Astrocyte (in vitro differentiated cells and primary cell): ENCODE data around the gene VAV2. TPM values are rescaled to one million over a fixed set of nuclear protein-coding genes. Genes with fewer than 3 reads are reported as not detected.
A peak's percentile ranks its signal among the peaks of the same experiment; 100 is the strongest.

Source experiments
- DNase-seq: peaks from one replicate; pipeline ENCODE4 v3.0.0-alpha.2; 2010; ENCODE audit warnings: low read depth
- FAIRE-seq: peaks from 2 replicates; lab custom pipeline; 2011; peaks lifted over from hg19 to GRCh38; lab: Jason Lieb, UNC
- H2AFZ ChIP-seq: 2 replicates; pipeline ENCODE4 v1.6.0; 2012; ENCODE audit warnings: low read depth, low read length, inconsistent platforms
- H3K27ac ChIP-seq: 2 replicates; pipeline ENCODE4 v1.5.1; 2011; ENCODE audit warnings: low read depth, low read length, inconsistent platforms
- H3K27me3 ChIP-seq: 2 replicates; pipeline ENCODE4 v1.6.0; 2011; ENCODE audit warnings: low read length, inconsistent platforms; ENCODE audit not compliant: insufficient read depth
- H3K36me3 ChIP-seq: 2 replicates; pipeline ENCODE4 v1.5.1; 2011; ENCODE audit warnings: low read length, inconsistent platforms; ENCODE audit not compliant: insufficient read depth
- H3K4me1 ChIP-seq: 2 replicates; pipeline ENCODE4 v1.5.1; 2011; ENCODE audit warnings: low read length, inconsistent platforms; ENCODE audit not compliant: insufficient read depth
- H3K4me2 ChIP-seq: 2 replicates; pipeline ENCODE4 v1.6.0; 2012; ENCODE audit warnings: low read length, inconsistent platforms
- H3K4me3 ChIP-seq: 2 replicates; pipeline ENCODE4 v1.5.1; 2011; ENCODE audit warnings: low read depth, mild to moderate bottlenecking, low read length, inconsistent platforms; ENCODE audit not compliant: insufficient read depth
- H3K79me2 ChIP-seq: 2 replicates; pipeline ENCODE4 v1.6.0; 2012; ENCODE audit warnings: mild to moderate bottlenecking, low read length, inconsistent platforms; ENCODE audit not compliant: insufficient read depth
- H3K9ac ChIP-seq: 2 replicates; pipeline ENCODE4 v1.6.0; 2012; ENCODE audit warnings: mild to moderate bottlenecking, low read length, inconsistent platforms
- H3K9me3 ChIP-seq: 2 replicates; pipeline ENCODE4 v1.5.1; 2012; ENCODE audit warnings: low read depth, mild to moderate bottlenecking, low read length, inconsistent platforms; ENCODE audit not compliant: insufficient read depth
- H4K20me1 ChIP-seq: 2 replicates; pipeline ENCODE4 v1.6.0; 2012; ENCODE audit warnings: low read length, inconsistent platforms; ENCODE audit not compliant: insufficient read depth
- H3K27ac Mint-ChIP-seq: one replicate; pipeline ENCODE4 v1.8.0; 2021; ENCODE audit warnings: mild to moderate bottlenecking, mixed read lengths; ENCODE audit not compliant: unreplicated experiment
- H3K27me3 Mint-ChIP-seq: one replicate; pipeline ENCODE4 v1.8.0; 2021; ENCODE audit warnings: low read depth, mixed read lengths; ENCODE audit not compliant: unreplicated experiment
- H3K36me3 Mint-ChIP-seq: one replicate; pipeline ENCODE4 v1.8.0; 2021; ENCODE audit warnings: low read depth, mixed read lengths; ENCODE audit not compliant: unreplicated experiment
- H3K4me1 Mint-ChIP-seq: one replicate; pipeline ENCODE4 v1.8.0; 2021; ENCODE audit warnings: low read depth, mixed read lengths; ENCODE audit not compliant: unreplicated experiment
- H3K4me3 Mint-ChIP-seq: one replicate; pipeline ENCODE4 v1.8.0; 2021; ENCODE audit warnings: mild to moderate bottlenecking, moderate library complexity, mixed read lengths; ENCODE audit not compliant: unreplicated experiment
- H3K9me3 Mint-ChIP-seq: one replicate; pipeline ENCODE4 v1.8.0; 2021; ENCODE audit warnings: mild to moderate bottlenecking, mixed read lengths; ENCODE audit not compliant: unreplicated experiment
- CTCF ChIP-seq: IDR thresholded peaks from 2 replicates; pipeline ENCODE4 v1.5.1; 2011; ENCODE audit warnings: low read depth, mild to moderate bottlenecking, inconsistent platforms, low read length, moderate library complexity; ENCODE audit not compliant: insufficient read depth
- EZH2 ChIP-seq: IDR thresholded peaks from 2 replicates; pipeline ENCODE4 v1.6.1; 2012; ENCODE audit warnings: mild to moderate bottlenecking, low read length, inconsistent platforms; ENCODE audit not compliant: insufficient read depth
- total RNA-seq: library from RNA; stranded (reverse); gene quantifications from 2 replicates; pipeline ENCODE4 v1.2.1, GENCODE V29; 2021

VAV2 gene
- total RNA-seq, 1 donor from 2014 or later: 36.5 TPM

GRCh38 chr9:133991214-133991921, 756 bp downstream of the VAV2 start:
- no peak for DNase-seq
- peak overlapping the region; percentile 94 for H3K4me2 ChIP-seq
- TF ChIP-seq CTCF (no peak), EZH2 (no peak)
- no peak for FAIRE-seq
- H3K27ac Mint-ChIP-seq: peak overlapping the region; percentile 94
- H2AFZ ChIP-seq: peak overlapping the region; percentile 70
- no peaks in the 10 kb centered on the region for H3K27me3 Mint-ChIP-seq
- peak overlapping the region; percentile 77 for H3K27ac ChIP-seq
- H3K36me3 ChIP-seq: no peaks in the 10 kb centered on the region
- H3K4me1 ChIP-seq: peaks cover 32% of the 10 kb centered on the region
- H3K36me3 Mint-ChIP-seq: no peaks in the 10 kb centered on the region
- H3K9me3 ChIP-seq: no peaks in the 10 kb centered on the region
- peak overlapping the region; percentile 94 for H3K4me3 Mint-ChIP-seq
- peaks cover 10% of the 10 kb centered on the region for H3K4me1 Mint-ChIP-seq
- H3K9me3 Mint-ChIP-seq: no peaks in the 10 kb centered on the region
- H3K9ac ChIP-seq: peak overlapping the region; percentile 89
- peaks cover 59% of the 10 kb centered on the region for H3K79me2 ChIP-seq
- peaks cover 56% of the 10 kb centered on the region for H4K20me1 ChIP-seq
- peak overlapping the region; percentile 78 for H3K4me3 ChIP-seq
- H3K27me3 ChIP-seq: no peaks in the 10 kb centered on the region

GRCh38 chr9:133990366-133991213, 1.5 kb downstream of the VAV2 start:
- Histone ChIP-seq H3K4me2 (peak overlapping the region; percentile 94), H3K79me2 (peaks cover 67% of the 10 kb centered on the region), H3K4me1 (peaks cover 32% of the 10 kb centered on the region), H4K20me1 (peaks cover 64% of the 10 kb centered on the region), H2AFZ (peak overlapping the region; percentile 70), H3K36me3 (no peaks in the 10 kb centered on the region), H3K4me3 (peak overlapping the region; percentile 78), H3K27ac (peak overlapping the region; percentile 77), H3K9me3 (no peaks in the 10 kb centered on the region), H3K9ac (peak overlapping the region; percentile 89), H3K27me3 (no peaks in the 10 kb centered on the region)
- peaks cover 10% of the 10 kb centered on the region for H3K4me1 Mint-ChIP-seq
- peak overlapping the region; percentile 94 for H3K4me3 Mint-ChIP-seq
- no peaks in the 10 kb centered on the region for H3K9me3 Mint-ChIP-seq
- DNase-seq: peak; percentile 78
- peak overlapping the region; percentile 94 for H3K27ac Mint-ChIP-seq
- no peak for TF ChIP-seq CTCF
- no peak for TF ChIP-seq EZH2
- FAIRE-seq: no peak
- no peaks in the 10 kb centered on the region for H3K27me3 Mint-ChIP-seq
- H3K36me3 Mint-ChIP-seq: no peaks in the 10 kb centered on the region
